GM12878 (cell line): ENCODE data around the gene VAX1. TPM values are rescaled to one million over a fixed set of nuclear protein-coding genes. Genes with fewer than 3 reads are reported as not detected.

Source experiments
- ATAC-seq: fragments of 200-7000 bp; cut with Tn5 transposase; 3 replicates; pipeline ENCODE4 v1.9.1; 2020; ENCODE audit warnings: mild to moderate bottlenecking, moderate library complexity
- BruUV-seq: library from RNA; stranded (reverse); fragments of 400-500 nt; replicated peaks from 2 replicates; lab custom pipeline; 2021; lab: Mats Ljungman, UMichigan
- CTCF ChIA-PET: fragments of 300-600 bp; sonication (Branson Sonifier 250); formaldehyde crosslinking; extraction: SDS; loops from one replicate; lab custom pipeline; 2021; ENCODE audit warnings: inconsistent platforms; lab: Yijun Ruan, JAX
- POLR2A ChIA-PET: fragments of 350-600 bp; formaldehyde crosslinking; extraction: SDS; loops from one replicate; lab custom pipeline; 2021; ENCODE audit warnings: inconsistent platforms; lab: Charles Lee
- RAD21 ChIA-PET: fragments of 300-600 bp; sonication (Branson Sonifier 250); formaldehyde crosslinking; loops from one replicate; lab custom pipeline; 2023; ENCODE audit warnings: antibody characterized with exemption; ENCODE audit not compliant: unreplicated experiment; lab: Charles Lee
- SMC1A ChIA-PET: fragments of 300-600 bp; sonication (Branson Sonifier 250); formaldehyde crosslinking; loops from one replicate; lab custom pipeline; 2023; ENCODE audit not compliant: unreplicated experiment, uncharacterized antibody; lab: Charles Lee
- DNase-seq: peaks from one replicate; pipeline ENCODE4 v3.0.0-alpha.2; 2011; ENCODE audit warnings: low read depth, low spot score
- FAIRE-seq: peaks from 3 replicates; lab custom pipeline; 2011; peaks lifted over from hg19 to GRCh38; lab: Jason Lieb, UNC
- H2AFZ ChIP-seq: 2 replicates; pipeline ENCODE4 v1.6.0; 2011; ENCODE audit warnings: low read depth, low read length, control low read depth; ENCODE audit not compliant: control insufficient read depth
- H3K27ac ChIP-seq: 2 replicates; pipeline ENCODE4 v1.5.1; 2011; ENCODE audit warnings: control low read depth; ENCODE audit not compliant: control insufficient read depth, insufficient read depth
- H3K27me3 ChIP-seq, 2 experiments: replicated peaks in 1 of 2; 2 replicates each; pipeline versions ENCODE4 v1.6.0 to v1.6.1; 2011; ENCODE audit warnings: low read length in 1 of 2; ENCODE audit not compliant: control insufficient read depth in 2 of 2, insufficient read depth in 2 of 2
- H3K36me3 ChIP-seq, 2 experiments: 2 replicates each; pipeline ENCODE4 v1.5.1; 2011; ENCODE audit warnings: low read length in 1 of 2; ENCODE audit not compliant: control insufficient read depth in 2 of 2, insufficient read depth in 2 of 2
- H3K4me1 ChIP-seq: 2 replicates; pipeline ENCODE4 v1.6.1; 2011; ENCODE audit warnings: mild to moderate bottlenecking, low read length, moderate library complexity, mixed read lengths; ENCODE audit not compliant: control insufficient read depth, insufficient read depth
- H3K4me2 ChIP-seq: 2 replicates; pipeline ENCODE4 v1.6.0; 2011; ENCODE audit warnings: control low read depth; ENCODE audit not compliant: control insufficient read depth, insufficient read depth
- H3K4me3 ChIP-seq: fragments of 200-600 bp; sonication (generic); 2 replicates; pipeline ENCODE4 v1.5.1; 2016
- H3K79me2 ChIP-seq: 2 replicates; pipeline ENCODE4 v1.6.0; 2011; ENCODE audit warnings: low read length; ENCODE audit not compliant: control insufficient read depth, insufficient read depth
- H3K9ac ChIP-seq: 2 replicates; pipeline ENCODE4 v1.8.0; 2011; ENCODE audit warnings: low read length, control low read depth, mixed read lengths; ENCODE audit not compliant: control insufficient read depth, insufficient read depth
- H3K9me3 ChIP-seq: replicated peaks from 3 replicates; pipeline ENCODE4 v1.5.1; 2011; ENCODE audit warnings: mild to moderate bottlenecking, low read length; ENCODE audit not compliant: control insufficient read depth, insufficient read depth
- H4K20me1 ChIP-seq: 2 replicates; pipeline ENCODE4 v1.6.0; 2011; ENCODE audit not compliant: control insufficient read depth, insufficient read depth
- CEBPB ChIP-seq, 2 experiments: fragments of 150-350 bp in 1 of 2; IDR thresholded peaks; 2 replicates each; pipeline ENCODE4 v1.6.1; 2012 to 2014; ENCODE audit warnings: low read depth in 2 of 2, low read length in 2 of 2, borderline replicate concordance in 1 of 2, inconsistent platforms in 1 of 2
- HCFC1 ChIP-seq: fragments of 150-350 bp; IDR thresholded peaks from 2 replicates; pipeline ENCODE4 v1.6.1; 2014; ENCODE audit warnings: low read length
- IKZF2 ChIP-seq, 2 experiments: fragments of 450-650 bp; IDR thresholded peaks; 2 replicates each; pipeline ENCODE4 v1.6.1; 2017; ENCODE audit warnings: mild to moderate bottlenecking in 2 of 2, moderate library complexity in 2 of 2
- MYC ChIP-seq: IDR thresholded peaks from 2 replicates; pipeline ENCODE4 v1.6.1; 2011; ENCODE audit warnings: mild to moderate bottlenecking, low read length, moderate library complexity, inconsistent platforms; ENCODE audit not compliant: insufficient read depth, insufficient replicate concordance, insufficient read length, severe bottlenecking
- NBN ChIP-seq: fragments of 450-650 bp; IDR thresholded peaks from 2 replicates; pipeline ENCODE4 v1.6.1; 2016
- PBX3 ChIP-seq: IDR thresholded peaks from 2 replicates; pipeline ENCODE4 v1.6.1; 2011; ENCODE audit warnings: mild to moderate bottlenecking, low read depth, low read length, moderate library complexity; ENCODE audit not compliant: insufficient replicate concordance
- ZBTB4 ChIP-seq: fragments of 450-650 bp; formaldehyde crosslinking; IDR thresholded peaks from 2 replicates; pipeline ENCODE4 v1.4.0; 2022; ENCODE audit warnings: mild to moderate bottlenecking, moderate library complexity
- ZNF217 ChIP-seq: fragments of 450-650 bp; IDR thresholded peaks from 2 replicates; pipeline ENCODE4 v1.6.1; 2017; ENCODE audit warnings: antibody characterized with exemption, mild to moderate bottlenecking
- WGBS: methylation state at CpG from one replicate; pipeline ENCODE4 v1.1.6; 2016; ENCODE audit warnings: low lambda C conversion rate; ENCODE audit not compliant: insufficient replicate concordance, insufficient coverage; ENCODE audit errors: missing lambda C conversion rate; 5-methylcytosine and 5-hydroxymethylcytosine counted together
- in situ Hi-C: fragments of 300-500 bp; cut with MboI; formaldehyde crosslinking; loops from 9 replicates; pipeline ENCODE4 v1.14.3; 2018; ENCODE audit warnings: mixed read lengths
- intact Hi-C: fragments of 100-400 bp; cut with micrococcal nuclease; formaldehyde crosslinking; loops from one replicate; pipeline ENCODE4 v1.14.2; 2022; ENCODE audit not compliant: unreplicated experiment
- polyA plus RNA-seq, 11 experiments: library from polyadenylated mRNA; depleted of rRNA in 4 of 11; unstranded in 6 of 11; stranded (reverse) in 5 of 11; fragments of >200 nt; fragmentation: Nextera tagmentation in 4 of 11; fragmentation: Illumina TruSeq in 1 of 11; extraction: Ambion mirVana in 4 of 11; extraction: Trizol in 1 of 11; gene quantifications; 1 replicate in 1 of 11; 2 replicates in 10 of 11; pipeline versions ENCODE4 v1.2.1 to v1.2.3, GENCODE V29; 2011 to 2016; ENCODE audit warnings: inconsistent platforms in 2 of 11, missing spikeins in 2 of 11, low read depth in 1 of 11
- total RNA-seq, 4 experiments: library from RNA; depleted of rRNA in 3 of 4; stranded (reverse); fragments of >200 nt in 3 of 4; fragmentation: Illumina TruSeq in 1 of 4; extraction: Trizol in 1 of 4; gene quantifications; 2 replicates each; pipeline versions ENCODE4 v1.2.1 to v1.2.3, GENCODE V29; 2013 to 2021

VAX1 gene
- total and polyA plus RNA-seq, 10 of the 15 experiments (the other 5 are each of a cell fraction or from before 2014, with no cell fraction given) = not detected

GRCh38 chr10:117164592-117165537, 26.8 kb upstream of the VAX1 start:
- DNase-seq = no peak
- ATAC-seq = no peak
- FAIRE-seq = no peak
- Histone ChIP-seq H3K79me2 (no peaks in the 10 kb centered on the region), H4K20me1 (no peaks in the 10 kb centered on the region), H3K9ac (no peak overlapping the region), H3K4me3 (no peak overlapping the region), H3K36me3 (no peaks in the 10 kb centered on the region), H3K27ac (no peak overlapping the region), H2AFZ (no peak overlapping the region), H3K9me3 (no peaks in the 10 kb centered on the region), H3K27me3 (peaks cover 23 to 36% of the 10 kb centered on the region in 2 experiments), H3K4me2 (no peak overlapping the region)
- intact Hi-C loops = no loop called here
- ChIA-PET POLR2A (interaction anchor here (0.7 kb wide), 1 partner anchor 364 kb away, joined by 4 read pairs; no protein-coding TSS in a partner anchor), CTCF (interaction anchor here (0.7 to 3.1 kb wide), 4 partner anchors 10 to 366 kb away, joined by 3 to 17 read pairs (median 6); no protein-coding TSS in a partner anchor), RAD21 (interaction anchor here (5.2 kb wide), 1 partner anchor 368 kb away, joined by 47 read pairs; no protein-coding TSS in a partner anchor), SMC1A (no interaction called here)
- BruUV-seq = no TSS peak
- TF ChIP-seq NBN (no peak), MYC (no peak)
- TF ChIP-seq, all 136 proteins: peak for 0
- 14% methylated on average over 25 of the region's 32 CpGs for whole genome bisulfite sequencing
- no peaks in the 10 kb centered on the region for H3K4me1 ChIP-seq
- in situ Hi-C loops = no loop called here

- BruUV-seq = no TSS peak
- H3K27ac ChIP-seq = no peak overlapping the region
- H3K4me2 ChIP-seq = no peak overlapping the region
- H3K79me2 ChIP-seq = no peaks in the 10 kb centered on the region
- RAD21 ChIA-PET = no interaction called here
- DNase-seq (no peak), FAIRE-seq (no peak), ATAC-seq (no peak)
- H4K20me1 ChIP-seq = no peaks in the 10 kb centered on the region
- in situ Hi-C loops = no loop called here
- SMC1A ChIA-PET = interaction anchor here (0.6 to 0.8 kb wide), 2 partner anchors 367 to 752 kb away, joined by 3 to 4 read pairs; no protein-coding TSS in a partner anchor
- WGBS = 2% methylated on average over 16 of the region's 16 CpGs
- no peak overlapping the region for H3K9ac ChIP-seq
- POLR2A ChIA-PET = no interaction called here
- H3K4me3 ChIP-seq = no peak overlapping the region
- H3K36me3 ChIP-seq = no peaks in the 10 kb centered on the region
- intact Hi-C loops = no loop called here
- H3K4me1 ChIP-seq = no peaks in the 10 kb centered on the region
- CTCF ChIA-PET = interaction anchor here (0.7 to 1.8 kb wide), 3 partner anchors 11 to 366 kb away, joined by 3 to 8 read pairs (median 3); no protein-coding TSS in a partner anchor
- H3K27me3 ChIP-seq = peaks cover 23 to 36% of the 10 kb centered on the region in 2 experiments
- H2AFZ ChIP-seq = no peak overlapping the region
- H3K9me3 ChIP-seq = no peaks in the 10 kb centered on the region
- TF ChIP-seq ZNF217 = no peak
- no peak for TF ChIP-seq PBX3
- TF ChIP-seq CEBPB (IDR thresholded peaks at IDR 0.05; ENCODE audit: borderline replicate concordance in 1 of 2, low read depth in 2 of 2, low read length in 2 of 2) = no peak
- TF ChIP-seq ZBTB4 (CRISPR knock-in tag) = no peak
- no peak for TF ChIP-seq IKZF2 (IDR thresholded peaks at IDR 0.05)
- TF ChIP-seq HCFC1 = no peak
These were observed 26.0 kb upstream of the VAX1 start for GRCh38 chr10:117163954-117164548.
